ENCODE results near the gene KCNG2. TPM values are rescaled to one million over a fixed set of nuclear protein-coding genes. Genes with fewer than 3 reads are reported as not detected.

Gene KCNG2
- polyA plus RNA-seq, 1 of the 3 experiments (the other 2 are of a cell fraction), result not detected

- no peak overlapping the region for H2AFZ ChIP-seq (ENCODE audit: low read depth)
- no peaks in the 10 kb centered on the region for H4K20me1 ChIP-seq (ENCODE audit: insufficient read depth)
- H3K9ac ChIP-seq, result no peak overlapping the region
- peaks cover 0 to 2% of the 10 kb centered on the region in 2 experiments; a peak in 1 of 4 replicates for H3K4me1 ChIP-seq (ENCODE audit: control insufficient read depth in 1 of 2, insufficient read depth in 2 of 2, low read depth in 1 of 2, low read length in 1 of 2)
- POLR2A ChIA-PET, result no interaction called here
- H3K36me3 ChIP-seq (replicated peaks in 1 of 2; ENCODE audit: control insufficient read depth in 1 of 2, insufficient read depth in 2 of 2, low read length in 1 of 2), result no peaks in the 10 kb centered on the region
- no peak overlapping the region for H3K4me2 ChIP-seq
- no peak for DNase-seq
- no peak overlapping the region for H3K27ac ChIP-seq (ENCODE audit: low read depth in 2 of 2, low read length in 1 of 2)
- WGBS (ENCODE audit: low lambda C conversion rate), result 11% methylated on average over 7 of the region's 7 CpGs
- H3K79me2 ChIP-seq (ENCODE audit: insufficient read depth), result no peaks in the 10 kb centered on the region
- H3K9me2 ChIP-seq, result no peaks in the 10 kb centered on the region
- H3K9me3 ChIP-seq, result no peaks in the 10 kb centered on the region
- CTCF ChIA-PET, result no interaction called here
- no peaks in the 10 kb centered on the region for H3F3A ChIP-seq (replicated peaks; ENCODE audit: insufficient read depth)
- TF ChIP-seq GABPA (IDR thresholded peaks at IDR 0.05; ENCODE audit: low read depth) (no peak), EZH2phosphoT487 (IDR thresholded peaks at IDR 0.05; ENCODE audit: borderline replicate concordance, low read depth) (no peak), FOSL2 (IDR thresholded peaks at IDR 0.05; ENCODE audit: borderline replicate concordance, low read depth) (no peak), MEF2A (IDR thresholded peaks at IDR 0.05; ENCODE audit: borderline replicate concordance, low read depth) (no peak), REST (IDR thresholded peaks at IDR 0.05; ENCODE audit: low read depth, low read length) (no peak), FOXM1 (IDR thresholded peaks at IDR 0.05; ENCODE audit: low read depth) (no peak), EP300 (IDR thresholded peaks at IDR 0.05; ENCODE audit: borderline replicate concordance in 1 of 2, low read depth in 1 of 2, low read length in 1 of 2) (no peak), SIN3A (IDR thresholded peaks at IDR 0.05; ENCODE audit: borderline replicate concordance, low read depth, low read length) (no peak), TAF1 (IDR thresholded peaks at IDR 0.05; ENCODE audit: borderline replicate concordance, low read depth, low read length) (no peak), JUND (IDR thresholded peaks at IDR 0.05) (no peak), GATA2 (CRISPR knock-in tag; IDR thresholded peaks at IDR 0.05) (no peak), YY1 (IDR thresholded peaks at IDR 0.05; ENCODE audit: low read depth) (no peak), TEAD4 (IDR thresholded peaks at IDR 0.05; ENCODE audit: borderline replicate concordance, insufficient read depth) (no peak), FOXJ3 (CRISPR knock-in tag; IDR thresholded peaks at IDR 0.05) (no peak), CTCF (IDR thresholded peaks at IDR 0.05) (no peak), RAD21 (IDR thresholded peaks at IDR 0.05; ENCODE audit: low read length) (no peak)
- TF ChIP-seq, protein P1, sequence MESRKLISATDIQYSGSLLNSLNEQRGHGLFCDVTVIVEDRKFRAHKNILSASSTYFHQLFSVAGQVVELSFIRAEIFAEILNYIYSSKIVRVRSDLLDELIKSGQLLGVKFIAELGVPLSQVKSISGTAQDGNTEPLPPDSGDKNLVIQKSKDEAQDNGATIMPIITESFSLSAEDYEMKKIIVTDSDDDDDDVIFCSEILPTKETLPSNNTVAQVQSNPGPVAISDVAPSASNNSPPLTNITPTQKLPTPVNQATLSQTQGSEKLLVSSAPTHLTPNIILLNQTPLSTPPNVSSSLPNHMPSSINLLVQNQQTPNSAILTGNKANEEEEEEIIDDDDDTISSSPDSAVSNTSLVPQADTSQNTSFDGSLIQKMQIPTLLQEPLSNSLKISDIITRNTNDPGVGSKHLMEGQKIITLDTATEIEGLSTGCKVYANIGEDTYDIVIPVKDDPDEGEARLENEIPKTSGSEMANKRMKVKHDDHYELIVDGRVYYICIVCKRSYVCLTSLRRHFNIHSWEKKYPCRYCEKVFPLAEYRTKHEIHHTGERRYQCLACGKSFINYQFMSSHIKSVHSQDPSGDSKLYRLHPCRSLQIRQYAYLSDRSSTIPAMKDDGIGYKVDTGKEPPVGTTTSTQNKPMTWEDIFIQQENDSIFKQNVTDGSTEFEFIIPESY (IDR thresholded peaks at IDR 0.05; ENCODE audit: borderline replicate concordance, low read depth), result no peak
- TF ChIP-seq, protein P2, sequence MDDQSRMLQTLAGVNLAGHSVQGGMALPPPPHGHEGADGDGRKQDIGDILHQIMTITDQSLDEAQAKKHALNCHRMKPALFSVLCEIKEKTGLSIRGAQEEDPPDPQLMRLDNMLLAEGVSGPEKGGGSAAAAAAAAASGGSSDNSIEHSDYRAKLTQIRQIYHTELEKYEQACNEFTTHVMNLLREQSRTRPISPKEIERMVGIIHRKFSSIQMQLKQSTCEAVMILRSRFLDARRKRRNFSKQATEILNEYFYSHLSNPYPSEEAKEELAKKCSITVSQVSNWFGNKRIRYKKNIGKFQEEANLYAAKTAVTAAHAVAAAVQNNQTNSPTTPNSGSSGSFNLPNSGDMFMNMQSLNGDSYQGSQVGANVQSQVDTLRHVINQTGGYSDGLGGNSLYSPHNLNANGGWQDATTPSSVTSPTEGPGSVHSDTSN (IDR thresholded peaks at IDR 0.05), result no peak
- TF ChIP-seq, protein P3, sequence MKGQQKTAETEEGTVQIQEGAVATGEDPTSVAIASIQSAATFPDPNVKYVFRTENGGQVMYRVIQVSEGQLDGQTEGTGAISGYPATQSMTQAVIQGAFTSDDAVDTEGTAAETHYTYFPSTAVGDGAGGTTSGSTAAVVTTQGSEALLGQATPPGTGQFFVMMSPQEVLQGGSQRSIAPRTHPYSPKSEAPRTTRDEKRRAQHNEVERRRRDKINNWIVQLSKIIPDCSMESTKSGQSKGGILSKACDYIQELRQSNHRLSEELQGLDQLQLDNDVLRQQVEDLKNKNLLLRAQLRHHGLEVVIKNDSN (IDR thresholded peaks at IDR 0.05; ENCODE audit: borderline replicate concordance, low read depth), result no peak
- TF ChIP-seq, protein P4, sequence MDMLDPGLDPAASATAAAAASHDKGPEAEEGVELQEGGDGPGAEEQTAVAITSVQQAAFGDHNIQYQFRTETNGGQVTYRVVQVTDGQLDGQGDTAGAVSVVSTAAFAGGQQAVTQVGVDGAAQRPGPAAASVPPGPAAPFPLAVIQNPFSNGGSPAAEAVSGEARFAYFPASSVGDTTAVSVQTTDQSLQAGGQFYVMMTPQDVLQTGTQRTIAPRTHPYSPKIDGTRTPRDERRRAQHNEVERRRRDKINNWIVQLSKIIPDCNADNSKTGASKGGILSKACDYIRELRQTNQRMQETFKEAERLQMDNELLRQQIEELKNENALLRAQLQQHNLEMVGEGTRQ (IDR thresholded peaks at IDR 0.05; ENCODE audit: borderline replicate concordance, low read depth, low read length), result no peak
- H3K4me3 ChIP-seq (ENCODE audit: low read depth in 2 of 2, low read length in 1 of 2), result no peak overlapping the region
- peaks cover 43% of the 10 kb centered on the region for H3K27me3 ChIP-seq (ENCODE audit: insufficient read depth)
These were observed 61.6 kb downstream of the KCNG2 start for GRCh38 chr18:79859314-79859713.

Measured in SK-N-SH (cell line).